Measurements from ENCODE around the gene MS4A14. TPM values are rescaled to one million over a fixed set of nuclear protein-coding genes. Genes with fewer than 3 reads are reported as not detected.
A peak's percentile ranks its signal among the peaks of the same experiment; 100 is the strongest.
"Not testable (repeated sequence)": the region's sequence is repeated elsewhere in the genome, so short reads cannot be mapped to it uniquely, and the experiment has no call there.

MS4A14 gene
- not detected for total RNA-seq

- no peak for DNase-seq
Measured at GRCh38 chr11:60396382-60396781, at the start of gene MS4A14. Gene MS4A14 (plus strand): TSS chr11:60396459. CDS start chr11:60396579, 120 bp downstream.

GRCh38 chr11:60347084-60347797, 49.0 kb upstream of the MS4A14 start:
- no peak for DNase-seq

- DNase-seq = no peak
Measured at GRCh38 chr11:60348116-60348515, 48.1 kb upstream of the MS4A14 start.

- DNase-seq = no peak
Measured at GRCh38 chr11:60349990-60350389, 46.3 kb upstream of the MS4A14 start.

GRCh38 chr11:60357771-60358170, 38.5 kb upstream of the MS4A14 start:
- DNase-seq = no peak

- no peak for DNase-seq
Measured at GRCh38 chr11:60360621-60361020, 35.6 kb upstream of the MS4A14 start.

GRCh38 chr11:60362241-60362640, 34.0 kb upstream of the MS4A14 start:
- no peak for DNase-seq

- peak; percentile 8 for DNase-seq
Measured at GRCh38 chr11:60363542-60364470, 32.5 kb upstream of the MS4A14 start.

GRCh38 chr11:60366262-60366904, 29.9 kb upstream of the MS4A14 start:
- not testable (repeated sequence) for DNase-seq

- no peak for DNase-seq
Measured at GRCh38 chr11:60367009-60367408, 29.2 kb upstream of the MS4A14 start.

GRCh38 chr11:60367896-60368295, 28.4 kb upstream of the MS4A14 start:
- no peak for DNase-seq

- DNase-seq = no peak
Measured at GRCh38 chr11:60370252-60370810, 25.9 kb upstream of the MS4A14 start.

- no peak for DNase-seq
Measured at GRCh38 chr11:60370811-60371298, 25.4 kb upstream of the MS4A14 start.

- no peak for DNase-seq
Measured at GRCh38 chr11:60371386-60371785, 24.9 kb upstream of the MS4A14 start.

- no peak for DNase-seq
Measured at GRCh38 chr11:60371854-60372253, 24.4 kb upstream of the MS4A14 start.

GRCh38 chr11:60372767-60373166, 23.5 kb upstream of the MS4A14 start:
- DNase-seq = no peak

- no peak for DNase-seq
Measured at GRCh38 chr11:60375316-60375715, 20.9 kb upstream of the MS4A14 start.

GRCh38 chr11:60376601-60377000, 19.7 kb upstream of the MS4A14 start:
- DNase-seq = no peak

- peak; percentile 8 for DNase-seq
Measured at GRCh38 chr11:60377401-60378136, 18.7 kb upstream of the MS4A14 start.

- no peak for DNase-seq
Measured at GRCh38 chr11:60378354-60378753, 17.9 kb upstream of the MS4A14 start, which contains the start of gene MS4A7. Gene MS4A7 (plus strand): TSS chr11:60378532. CDS start chr11:60383142, 4,610 bp downstream.

- no peak for DNase-seq
Measured at GRCh38 chr11:60389279-60389910, 6.9 kb upstream of the MS4A14 start.

All from occipital lobe (tissue), 2 donors.